ENCODE data around the gene PRKG1. TPM values are rescaled to one million over a fixed set of nuclear protein-coding genes. Genes with fewer than 3 reads are reported as not detected.

The PRKG1 gene
- total and polyA plus RNA-seq, 4 donors, result 0.46 to 5.1 (median 1.5) TPM

- H3K27me3 ChIP-seq (ENCODE audit: control insufficient read depth in 4 of 4, insufficient read depth in 4 of 4, low read length in 3 of 4), result no peaks in the 10 kb centered on the region
- H3K4me1 ChIP-seq (ENCODE audit: control insufficient read depth in 4 of 4, insufficient read depth in 4 of 4, low read length in 3 of 4), result peaks cover 10 to 19% (median 15%) of the 10 kb centered on the region in 4 donors
- H3K4me3 ChIP-seq (ENCODE audit: low read depth in 1 of 3, low read length in 3 of 3), result no peak overlapping the region
- DNase-seq (ENCODE audit: low spot score), result no peak
- H3K27ac ChIP-seq (ENCODE audit: low read depth in 1 of 2, low read length in 2 of 2), result no peak overlapping the region
- H3K9me3 ChIP-seq (ENCODE audit: control insufficient read depth in 4 of 4, low read length in 3 of 4), result no peaks in the 10 kb centered on the region
- no peaks in the 10 kb centered on the region for H3K36me3 ChIP-seq (ENCODE audit: control insufficient read depth in 4 of 4, insufficient read depth in 3 of 4, low read depth in 1 of 4, low read length in 3 of 4)
- no peak overlapping the region for H3K9ac ChIP-seq (ENCODE audit: low read depth in 1 of 2, low read length in 2 of 2)
- WGBS, result 85% methylated on average over 1 of the region's 1 CpG
- TF ChIP-seq FOXA1 (IDR thresholded peaks at IDR 0.05) (no peak), TAF1 (conservative IDR thresholded peaks at IDR 0.05) (no peak), EGR1 (IDR thresholded peaks at IDR 0.05; ENCODE audit: low read depth in 2 of 2) (no peak), GABPA (IDR thresholded peaks at IDR 0.05 in 1 of 2, conservative IDR thresholded peaks at IDR 0.05 in 1 of 2) (no peak), RXRA (IDR thresholded peaks at IDR 0.05) (no peak), MAX (IDR thresholded peaks at IDR 0.05) (no peak), REST (IDR thresholded peaks at IDR 0.05) (no peak), HNF4G (IDR thresholded peaks at IDR 0.05) (no peak), FOXA2 (IDR thresholded peaks at IDR 0.05) (no peak), ZBTB33 (IDR thresholded peaks at IDR 0.05) (no peak), JUND (IDR thresholded peaks at IDR 0.05) (no peak), ATF3 (IDR thresholded peaks at IDR 0.05) (no peak), HNF4A (conservative IDR thresholded peaks at IDR 0.05) (no peak), SP1 (IDR thresholded peaks at IDR 0.05) (no peak), NR2F2 (IDR thresholded peaks at IDR 0.05) (no peak), YY1 (IDR thresholded peaks at IDR 0.05) (no peak), CTCF (IDR thresholded peaks at IDR 0.05; ENCODE audit: low read depth, low read length, missing input control) (no peak), RAD21 (IDR thresholded peaks at IDR 0.05) (no peak)
These were observed 622.0 kb downstream of the PRKG1 start for GRCh38 chr10:51696251-51696650.
